AG10803 (cell line): ENCODE results near the gene FCGBP.
"Not testable (repeated sequence)": the region's sequence is repeated elsewhere in the genome, so short reads cannot be mapped to it uniquely, and the experiment has no call there.

ENCODE experiments used
- DNase-seq: peaks from one replicate; pipeline ENCODE4 v3.0.0; 2010; ENCODE audit warnings: low read depth
- H3K4me3 ChIP-seq: 2 replicates; pipeline ENCODE4 v1.5.1; 2011; ENCODE audit warnings: mild to moderate bottlenecking, low read length, control low read depth
- CTCF ChIP-seq: conservative IDR thresholded peaks from 2 replicates; pipeline ENCODE4 v1.5.1; 2011; ENCODE audit warnings: mild to moderate bottlenecking, low read length, control low read depth, inconsistent platforms

Gene FCGBP

GRCh38 chr19:39970425-39970674 is 35.9 kb upstream of the FCGBP start:
- peak; percentile 30 for DNase-seq
- no peak for TF ChIP-seq CTCF
- H3K4me3 ChIP-seq = peak overlapping the region; percentile 91

- no peak for DNase-seq
- H3K4me3 ChIP-seq = peak overlapping the region; percentile 91
- no peak for TF ChIP-seq CTCF
Observed at GRCh38 chr19:39969681-39970424, 35.4 kb upstream of the FCGBP start.

GRCh38 chr19:39969266-39969665 is 34.8 kb upstream of the FCGBP start:
- TF ChIP-seq CTCF = no peak
- no peak for DNase-seq
- no peak overlapping the region for H3K4me3 ChIP-seq

- no peak for DNase-seq
- H3K4me3 ChIP-seq = no peak overlapping the region
- no peak for TF ChIP-seq CTCF
Observed at GRCh38 chr19:39968789-39969188, 34.4 kb upstream of the FCGBP start.

GRCh38 chr19:39967561-39967960 is 33.1 kb upstream of the FCGBP start:
- no peak for TF ChIP-seq CTCF
- H3K4me3 ChIP-seq = no peak overlapping the region
- no peak for DNase-seq

- H3K4me3 ChIP-seq = no peak overlapping the region
- DNase-seq = no peak
- no peak for TF ChIP-seq CTCF
Observed at GRCh38 chr19:39966617-39967016, 32.2 kb upstream of the FCGBP start.

- no peak for DNase-seq
- no peak for TF ChIP-seq CTCF
- H3K4me3 ChIP-seq = no peak overlapping the region
Observed at GRCh38 chr19:39963898-39964297, 29.5 kb upstream of the FCGBP start.

- not testable (repeated sequence) for DNase-seq, H3K4me3 ChIP-seq
Observed at GRCh38 chr19:39959407-39959806, 25.0 kb upstream of the FCGBP start.

GRCh38 chr19:39958942-39959341 is 24.5 kb upstream of the FCGBP start:
- H3K4me3 ChIP-seq, DNase-seq: not testable (repeated sequence)

- DNase-seq, H3K4me3 ChIP-seq: not testable (repeated sequence)
Observed at GRCh38 chr19:39957886-39958285, 23.5 kb upstream of the FCGBP start.
